GM12872 (cell line): ENCODE measurements around the gene SLC20A1.

ENCODE experiments used
- TF ChIP-seq, protein P1 (sequence below): IDR thresholded peaks from 3 replicates; pipeline ENCODE4 v1.5.1; 2011; ENCODE audit warnings: low read depth, mild to moderate bottlenecking, low read length, moderate library complexity; ENCODE audit not compliant: insufficient read depth

SLC20A1 gene

DNA sequence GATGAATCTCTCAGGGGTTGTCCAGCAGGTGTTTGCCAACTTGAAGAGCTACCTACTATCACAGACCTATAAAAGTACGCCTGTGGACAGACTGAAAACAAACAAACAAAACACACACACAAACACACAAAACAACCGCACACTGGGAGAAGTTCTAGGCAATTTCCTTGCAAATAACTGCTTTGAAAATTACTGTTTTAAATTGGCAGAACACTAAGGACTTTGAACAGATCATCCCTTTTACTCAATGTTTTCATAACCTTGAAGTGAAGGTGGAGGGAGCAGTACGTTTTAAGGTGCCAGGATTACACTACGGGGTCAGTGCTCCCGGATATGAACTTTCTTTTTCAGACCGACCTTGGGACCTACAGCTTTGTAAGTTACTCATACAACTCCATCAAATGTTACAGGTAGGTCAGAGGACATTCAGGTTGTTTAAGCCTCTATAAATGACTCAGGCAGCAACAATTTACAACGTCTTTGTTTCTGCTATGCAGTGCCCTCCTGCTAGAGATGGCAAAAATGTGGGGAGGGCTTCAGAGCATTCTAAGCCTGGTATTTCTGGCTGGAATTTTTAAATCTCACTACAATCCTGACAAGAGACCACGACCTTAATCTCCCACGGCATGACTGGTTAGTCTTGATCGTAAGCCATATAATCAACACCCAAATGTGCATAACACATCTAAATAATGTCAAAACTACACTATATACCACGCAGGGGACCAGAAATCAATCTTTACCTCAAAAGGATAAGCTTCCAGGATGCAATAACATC is 1.4 kb upstream of the SLC20A1 start:
- TF ChIP-seq, protein P1, sequence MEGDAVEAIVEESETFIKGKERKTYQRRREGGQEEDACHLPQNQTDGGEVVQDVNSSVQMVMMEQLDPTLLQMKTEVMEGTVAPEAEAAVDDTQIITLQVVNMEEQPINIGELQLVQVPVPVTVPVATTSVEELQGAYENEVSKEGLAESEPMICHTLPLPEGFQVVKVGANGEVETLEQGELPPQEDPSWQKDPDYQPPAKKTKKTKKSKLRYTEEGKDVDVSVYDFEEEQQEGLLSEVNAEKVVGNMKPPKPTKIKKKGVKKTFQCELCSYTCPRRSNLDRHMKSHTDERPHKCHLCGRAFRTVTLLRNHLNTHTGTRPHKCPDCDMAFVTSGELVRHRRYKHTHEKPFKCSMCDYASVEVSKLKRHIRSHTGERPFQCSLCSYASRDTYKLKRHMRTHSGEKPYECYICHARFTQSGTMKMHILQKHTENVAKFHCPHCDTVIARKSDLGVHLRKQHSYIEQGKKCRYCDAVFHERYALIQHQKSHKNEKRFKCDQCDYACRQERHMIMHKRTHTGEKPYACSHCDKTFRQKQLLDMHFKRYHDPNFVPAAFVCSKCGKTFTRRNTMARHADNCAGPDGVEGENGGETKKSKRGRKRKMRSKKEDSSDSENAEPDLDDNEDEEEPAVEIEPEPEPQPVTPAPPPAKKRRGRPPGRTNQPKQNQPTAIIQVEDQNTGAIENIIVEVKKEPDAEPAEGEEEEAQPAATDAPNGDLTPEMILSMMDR = no peak

DNA sequence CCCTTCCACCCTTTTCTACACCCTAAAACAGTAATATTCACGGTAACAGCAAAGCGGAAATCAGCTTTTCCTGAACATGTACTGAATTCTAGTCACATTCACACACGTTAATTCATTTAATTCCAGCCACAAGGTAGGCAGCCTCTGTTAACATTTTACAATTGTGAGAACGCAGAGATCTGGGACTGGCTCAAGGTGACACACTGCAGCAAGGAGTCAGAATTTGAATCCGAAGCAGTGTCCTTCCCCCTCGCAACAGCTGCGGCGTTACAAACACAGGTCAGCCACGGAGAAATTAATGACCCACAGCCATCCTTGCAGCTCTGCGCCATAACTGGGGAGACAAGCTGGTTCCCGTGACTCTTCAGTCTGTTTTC is 818 bp upstream of the SLC20A1 start:
- TF ChIP-seq, protein P1 = no peak

DNA sequence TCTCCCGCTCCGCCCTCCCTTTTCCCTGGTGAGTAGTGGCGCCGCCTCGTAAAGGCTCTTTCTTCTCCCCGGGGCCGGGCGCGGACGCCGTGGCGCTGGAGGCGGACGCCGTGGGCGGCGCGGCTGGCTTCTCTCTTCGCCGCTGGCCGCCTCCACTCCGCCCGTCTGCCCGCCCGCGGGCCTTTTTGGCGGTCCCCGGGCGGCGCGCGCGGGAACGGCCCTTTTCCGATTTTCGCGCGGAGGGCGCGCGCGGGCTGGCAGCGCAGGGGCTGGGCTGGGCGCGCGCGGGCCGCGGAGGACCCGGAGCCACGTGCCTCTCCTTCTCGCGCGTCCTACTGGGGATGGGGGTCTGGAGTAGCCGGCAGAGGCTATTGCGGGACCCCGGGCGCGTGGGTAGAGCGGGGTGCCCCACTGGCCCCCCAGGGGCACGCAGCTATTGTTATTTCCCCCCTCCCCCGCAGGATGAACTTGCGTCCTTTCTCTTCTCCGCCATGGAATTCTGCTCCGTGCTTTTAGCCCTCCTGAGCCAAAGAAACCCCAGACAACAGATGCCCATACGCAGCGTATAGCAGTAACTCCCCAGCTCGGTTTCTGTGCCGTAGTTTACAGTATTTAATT is 472 bp downstream of the SLC20A1 start:
- TF ChIP-seq, protein P1 = no peak

DNA sequence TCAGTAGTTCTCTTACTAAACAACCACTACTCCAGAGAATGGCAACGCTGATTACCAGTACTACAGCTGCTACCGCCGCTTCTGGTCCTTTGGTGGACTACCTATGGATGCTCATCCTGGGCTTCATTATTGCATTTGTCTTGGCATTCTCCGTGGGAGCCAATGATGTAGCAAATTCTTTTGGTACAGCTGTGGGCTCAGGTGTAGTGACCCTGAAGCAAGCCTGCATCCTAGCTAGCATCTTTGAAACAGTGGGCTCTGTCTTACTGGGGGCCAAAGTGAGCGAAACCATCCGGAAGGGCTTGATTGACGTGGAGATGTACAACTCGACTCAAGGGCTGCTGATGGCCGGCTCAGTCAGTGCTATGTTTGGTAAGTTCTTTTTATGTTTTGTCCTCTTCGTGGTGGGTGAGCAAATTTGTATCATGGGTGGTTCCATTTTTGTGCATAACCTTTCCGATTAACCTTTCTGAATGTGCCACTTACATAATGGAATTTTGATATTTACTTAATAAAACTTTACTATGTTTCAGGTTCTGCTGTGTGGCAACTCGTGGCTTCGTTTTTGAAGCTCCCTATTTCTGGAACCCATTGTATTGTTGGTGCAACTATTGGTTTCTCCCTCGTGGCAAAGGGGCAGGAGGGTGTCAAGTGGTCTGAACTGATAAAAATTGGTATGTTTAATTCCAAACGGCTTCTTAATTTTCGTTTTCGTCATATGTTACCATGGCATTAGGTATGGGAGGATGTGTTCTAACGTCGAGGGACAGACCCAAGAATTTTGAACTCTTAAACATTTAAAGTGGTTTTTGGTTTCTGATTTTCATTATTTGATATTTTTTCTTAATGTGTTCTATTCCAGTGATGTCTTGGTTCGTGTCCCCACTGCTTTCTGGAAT is 1.3 kb downstream of the SLC20A1 start:
- TF ChIP-seq, protein P1 = no peak

DNA sequence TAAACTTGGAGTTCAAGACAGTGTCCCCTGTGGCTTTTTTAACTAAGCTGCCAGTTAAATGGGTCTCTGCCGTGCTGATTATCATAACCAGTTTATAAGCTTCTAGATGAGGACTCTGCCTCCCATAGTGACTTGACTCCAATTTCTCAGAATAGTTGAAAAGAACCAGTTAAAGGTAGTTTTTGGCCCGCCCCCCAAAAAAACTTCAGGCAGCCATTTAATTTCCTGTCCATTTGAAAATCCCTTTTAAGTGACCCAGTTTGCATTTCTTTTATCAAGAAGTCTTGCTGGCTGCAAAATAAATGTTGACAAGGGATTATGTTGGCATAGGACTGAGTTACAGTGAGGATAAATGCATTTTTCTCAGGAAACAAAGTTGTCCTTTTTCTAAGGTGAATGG is 2.3 kb downstream of the SLC20A1 start:
- TF ChIP-seq, protein P1 = no peak

DNA sequence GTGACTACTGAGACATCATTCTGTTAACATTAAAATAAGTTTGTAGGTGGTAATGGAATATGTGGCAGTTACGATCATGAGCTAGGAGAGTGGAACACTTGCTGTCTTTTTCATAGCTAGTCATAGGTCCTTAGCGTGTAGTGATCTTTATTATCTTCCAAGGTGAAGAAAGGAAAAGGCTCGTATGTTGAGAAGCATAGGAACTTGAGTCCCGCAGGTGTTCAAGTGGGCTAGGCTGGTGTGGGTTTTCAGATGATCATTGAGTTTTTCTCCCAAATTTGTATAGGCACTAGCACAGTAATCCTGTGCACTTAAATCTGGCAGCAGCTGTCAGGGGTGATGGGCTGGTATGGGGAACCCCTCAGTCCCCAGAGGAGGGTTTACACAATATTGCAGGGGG is 10.9 kb downstream of the SLC20A1 start:
- TF ChIP-seq, protein P1 = no peak

DNA sequence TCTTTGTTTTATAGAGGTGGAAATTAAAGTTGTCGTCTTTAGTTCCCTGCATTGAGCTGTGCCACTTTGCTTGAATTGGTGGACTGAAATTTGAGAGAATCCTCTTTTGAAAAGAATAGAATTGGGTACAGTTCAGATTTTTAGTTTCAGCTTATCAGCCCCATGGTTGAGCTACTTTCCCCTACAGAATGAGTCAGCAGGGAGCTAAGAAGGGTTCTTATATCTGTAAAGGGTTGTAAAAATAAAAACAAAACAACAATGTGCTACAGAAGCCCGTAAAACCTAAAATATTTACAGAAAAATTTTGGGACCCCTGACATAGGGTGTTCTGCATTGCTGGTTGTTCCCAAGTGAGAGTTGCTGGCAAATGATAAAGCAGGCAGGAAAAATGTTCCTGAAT is 12.6 kb downstream of the SLC20A1 start:
- TF ChIP-seq, protein P1 = no peak
